Measurements from ENCODE around the gene PHLPP1.

DNA sequence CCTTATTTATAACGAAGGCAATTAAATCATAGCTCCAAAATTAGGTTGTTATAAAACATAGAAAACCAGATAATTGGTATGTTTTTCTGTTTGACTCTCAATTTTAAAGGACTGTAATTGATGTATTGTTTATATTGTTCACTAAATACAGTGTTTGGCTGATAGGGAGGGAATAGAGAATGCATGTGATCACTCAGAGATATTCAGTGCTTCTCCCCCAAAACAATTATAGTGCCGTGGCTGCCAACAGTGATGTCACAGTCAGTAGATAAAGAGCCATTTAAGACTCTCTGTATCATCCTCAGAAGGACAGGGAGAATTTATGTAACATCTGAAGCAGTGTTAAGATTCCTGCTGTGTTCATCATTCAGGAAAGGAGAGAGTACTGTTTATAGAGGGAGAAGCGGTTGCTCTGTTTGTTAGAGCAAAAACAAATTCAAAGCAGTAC, 69.6 kb downstream of the PHLPP1 start:
- TF ChIP-seq, protein P1, sequence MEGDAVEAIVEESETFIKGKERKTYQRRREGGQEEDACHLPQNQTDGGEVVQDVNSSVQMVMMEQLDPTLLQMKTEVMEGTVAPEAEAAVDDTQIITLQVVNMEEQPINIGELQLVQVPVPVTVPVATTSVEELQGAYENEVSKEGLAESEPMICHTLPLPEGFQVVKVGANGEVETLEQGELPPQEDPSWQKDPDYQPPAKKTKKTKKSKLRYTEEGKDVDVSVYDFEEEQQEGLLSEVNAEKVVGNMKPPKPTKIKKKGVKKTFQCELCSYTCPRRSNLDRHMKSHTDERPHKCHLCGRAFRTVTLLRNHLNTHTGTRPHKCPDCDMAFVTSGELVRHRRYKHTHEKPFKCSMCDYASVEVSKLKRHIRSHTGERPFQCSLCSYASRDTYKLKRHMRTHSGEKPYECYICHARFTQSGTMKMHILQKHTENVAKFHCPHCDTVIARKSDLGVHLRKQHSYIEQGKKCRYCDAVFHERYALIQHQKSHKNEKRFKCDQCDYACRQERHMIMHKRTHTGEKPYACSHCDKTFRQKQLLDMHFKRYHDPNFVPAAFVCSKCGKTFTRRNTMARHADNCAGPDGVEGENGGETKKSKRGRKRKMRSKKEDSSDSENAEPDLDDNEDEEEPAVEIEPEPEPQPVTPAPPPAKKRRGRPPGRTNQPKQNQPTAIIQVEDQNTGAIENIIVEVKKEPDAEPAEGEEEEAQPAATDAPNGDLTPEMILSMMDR (conservative IDR thresholded peaks at IDR 0.05; ENCODE audit: low read depth in 2 of 2): no peak
- TF ChIP-seq EZH2phosphoT487 (IDR thresholded peaks at IDR 0.05; ENCODE audit: unreplicated experiment) (no peak), ZNF114 (CRISPR knock-in tag; IDR thresholded peaks at IDR 0.05) (no peak)
